ENCODE data around the gene SLC9C1. TPM values are rescaled to one million over a fixed set of nuclear protein-coding genes. Genes with fewer than 3 reads are reported as not detected.

The SLC9C1 gene
- total and polyA plus RNA-seq, 2 of the 4 experiments (the other 2 are of a cell fraction) = not detected

DNA sequence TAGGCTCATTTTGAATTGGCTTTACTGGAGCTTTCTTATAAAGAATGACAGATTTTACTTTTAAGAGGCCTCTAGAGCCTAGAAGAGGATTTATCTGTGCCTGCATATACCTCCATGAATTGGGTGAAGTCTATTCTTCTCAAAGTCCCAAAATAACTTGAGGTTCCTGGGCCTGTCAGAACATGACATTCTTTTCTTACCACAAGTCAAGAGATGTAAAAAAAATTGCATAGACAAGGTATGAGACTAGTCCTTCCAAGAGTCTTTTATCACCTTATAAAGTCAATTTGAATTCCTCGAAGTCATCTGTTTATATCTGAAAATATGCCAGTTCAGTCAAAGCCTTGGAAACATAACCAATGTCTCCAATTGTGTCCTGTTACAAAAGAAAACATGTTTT is 21.8 kb upstream of the SLC9C1 start:
- H3K56ac ChIP-seq (ENCODE audit: extremely low read depth, insufficient read depth, low read length) = no peak overlapping the region
- H3K4ac ChIP-seq (ENCODE audit: low read depth, low read length) = no peak overlapping the region
- H2AFZ ChIP-seq (replicated peaks; ENCODE audit: low read length, poor library complexity) = no peak overlapping the region
- no peaks in the 10 kb centered on the region for H3K9me1 ChIP-seq (ENCODE audit: insufficient read depth, low read length)
- H2BK5ac ChIP-seq (ENCODE audit: low read depth, low read length, poor library complexity, severe bottlenecking) = no peak overlapping the region
- ATAC-seq (ENCODE audit: low read depth) = no peak
- H2AK5ac ChIP-seq (ENCODE audit: low read depth, low read length) = no peak overlapping the region
- no peak overlapping the region for H4K91ac ChIP-seq (ENCODE audit: insufficient read depth, low read depth, low read length)
- no TSS peak for BruUV-seq (replicated peaks)
- H3K4me2 ChIP-seq (ENCODE audit: low read depth, low read length) = no peak overlapping the region
- H3K79me1 ChIP-seq (ENCODE audit: low read depth in 1 of 2, low read length in 2 of 2) = no peaks in the 10 kb centered on the region
- H3K36me3 ChIP-seq (ENCODE audit: control insufficient read depth, insufficient read depth, low read length) = no peaks in the 10 kb centered on the region
- no peak overlapping the region for H3K9ac ChIP-seq (ENCODE audit: low read depth, low read length)
- H2BK15ac ChIP-seq (ENCODE audit: low read depth, low read length) = no peak overlapping the region
- H3K27me3 ChIP-seq (ENCODE audit: control insufficient read depth, insufficient read depth, low read length) = peaks cover 4% of the 10 kb centered on the region; the same call in 1 of the 2 replicates
- no peak overlapping the region for H3K14ac ChIP-seq (replicated peaks; ENCODE audit: low read depth, low read length)
- in situ Hi-C loops (cut with MboI; ENCODE audit: low sequenced_read_pairs) (loop anchor here (25.0 kb wide), 1 partner anchor 672 kb away; the partner anchor contains the start of genes CD200R1 and GTPBP8), intact Hi-C loops (cut with micrococcal nuclease) (no loop called here), dilution Hi-C loops (cut with HindIII; ENCODE audit: low sequenced_read_pairs, unreplicated experiment) (loop anchor here (25.0 kb wide), 1 partner anchor 197 kb away; no protein-coding TSS in a partner anchor)
- H2BK120ac ChIP-seq (ENCODE audit: low read depth, low read length) = no peak overlapping the region
- no peak for TF ChIP-seq MAZ (IDR thresholded peaks at IDR 0.05; ENCODE audit: borderline replicate concordance, low read depth, low read length)
- TF ChIP-seq RAD21 (IDR thresholded peaks at IDR 0.05; ENCODE audit: low read length) = no peak
- ChIA-PET CTCF (no interaction called here), POLR2A (ENCODE audit: unreplicated experiment) (no interaction called here)
- H3K4me1 ChIP-seq (ENCODE audit: control insufficient read depth, insufficient read depth, low read length) = no peaks in the 10 kb centered on the region
- no peak overlapping the region for H3K4me3 ChIP-seq (ENCODE audit: insufficient read depth, low read depth, low read length)
- no peak overlapping the region for H3K27ac ChIP-seq (ENCODE audit: insufficient read depth, low read length)
- no peak overlapping the region for H2AK9ac ChIP-seq (replicated peaks; ENCODE audit: low read depth, low read length, poor library complexity)
- WGBS, 2 experiments (ENCODE audit: extremely low coverage in 2 of 2, insufficient read length in 1 of 2) = no CpG with 5 or more reads among the region's 1 CpG
- H2BK20ac ChIP-seq (ENCODE audit: low read depth, low read length) = no peak overlapping the region
- DNase-seq = no peak
- H4K20me1 ChIP-seq (ENCODE audit: insufficient read depth, low read length) = no peaks in the 10 kb centered on the region
- no peak overlapping the region for H4K5ac ChIP-seq (ENCODE audit: low read depth, low read length)
- no peak overlapping the region for H3K18ac ChIP-seq (ENCODE audit: low read depth, low read length)
- H3K23ac ChIP-seq (ENCODE audit: low read depth, low read length) = no peak overlapping the region
- no peak overlapping the region for H4K8ac ChIP-seq (ENCODE audit: low read depth in 2 of 2, low read length in 2 of 2)
- 0 out of 2 replicates have a peak, but pooled peaks cover 2% of the 10 kb centered on the region for H3K9me3 ChIP-seq (ENCODE audit: control insufficient read depth, insufficient read depth, low read length)

Data from IMR-90 (cell line).